Mucosa of rectum (tissue), 2 donors: ENCODE measurements around the gene CDH5.
A peak's percentile ranks its signal among the peaks of the same experiment; 100 is the strongest.

Source experiments
- H3K27ac ChIP-seq, 2 donors: one replicate each; pipeline ENCODE4 v1.7.0; 2013; ENCODE audit warnings: inconsistent platforms in 2 of 2, low read depth in 2 of 2, low read length in 2 of 2
- H3K27me3 ChIP-seq, 2 donors: one replicate each; pipeline ENCODE4 v1.7.0; 2013; ENCODE audit warnings: low read length in 2 of 2; ENCODE audit not compliant: control insufficient read depth in 2 of 2, insufficient read depth in 2 of 2
- H3K36me3 ChIP-seq, 2 donors: one replicate each; pipeline ENCODE4 v1.7.0; 2013; ENCODE audit warnings: low read length in 2 of 2; ENCODE audit not compliant: control insufficient read depth in 2 of 2, insufficient read depth in 2 of 2
- H3K4me1 ChIP-seq, 2 donors: one replicate each; pipeline ENCODE4 v1.7.0; 2013; ENCODE audit warnings: low read length in 2 of 2, mild to moderate bottlenecking in 1 of 2; ENCODE audit not compliant: control insufficient read depth in 2 of 2, insufficient read depth in 2 of 2
- H3K4me3 ChIP-seq, 2 donors: one replicate each; pipeline ENCODE4 v1.7.0; 2013; ENCODE audit warnings: low read length in 2 of 2
- H3K9ac ChIP-seq, 2 donors: one replicate each; pipeline ENCODE4 v1.7.0; 2013; ENCODE audit warnings: low read length in 2 of 2, low read depth in 1 of 2, mild to moderate bottlenecking in 1 of 2
- H3K9me3 ChIP-seq, 2 donors: one replicate each; pipeline ENCODE4 v1.7.0; 2013; ENCODE audit warnings: low read length in 2 of 2; ENCODE audit not compliant: control insufficient read depth in 2 of 2
- donor health status: healthy.
- donor health status: Normal muscosa, but diverticular disease.

Gene CDH5

GRCh38 chr16:66402591-66403230 is 36.2 kb downstream of the CDH5 start:
- no peaks in the 10 kb centered on the region for H3K36me3 ChIP-seq
- no peaks in the 10 kb centered on the region for H3K9me3 ChIP-seq
- no peak overlapping the region for H3K4me3 ChIP-seq
- H3K9ac ChIP-seq: no peak overlapping the region
- peaks cover 5% of the 10 kb centered on the region in 2 donors for H3K4me1 ChIP-seq
- H3K27ac ChIP-seq: no peak overlapping the region
- peaks cover 0 to 5% of the 10 kb centered on the region in 2 donors for H3K27me3 ChIP-seq

- Histone ChIP-seq H3K4me3 (no peak overlapping the region), H3K9ac (no peak overlapping the region), H3K27me3 (peaks cover 0 to 5% of the 10 kb centered on the region in 2 donors), H3K36me3 (no peaks in the 10 kb centered on the region), H3K9me3 (no peaks in the 10 kb centered on the region), H3K27ac (no peak overlapping the region), H3K4me1 (peaks cover 5 to 8% of the 10 kb centered on the region in 2 donors)
These were observed 37.1 kb downstream of the CDH5 start for GRCh38 chr16:66403531-66404145.

GRCh38 chr16:66405057-66405783 is 38.7 kb downstream of the CDH5 start:
- Histone ChIP-seq H3K27ac (no peak overlapping the region), H3K27me3 (peaks cover 0 to 5% of the 10 kb centered on the region in 2 donors), H3K36me3 (no peaks in the 10 kb centered on the region), H3K4me1 (peaks cover 5 to 9% of the 10 kb centered on the region in 2 donors), H3K4me3 (no peak overlapping the region), H3K9me3 (no peaks in the 10 kb centered on the region), H3K9ac (no peak overlapping the region)

- Histone ChIP-seq H3K27ac (no peak overlapping the region), H3K9me3 (no peaks in the 10 kb centered on the region), H3K4me3 (peak overlapping the region; percentile 57 to 72), H3K4me1 (peaks cover 5 to 9% of the 10 kb centered on the region in 2 donors), H3K27me3 (peaks cover 0 to 5% of the 10 kb centered on the region in 2 donors), H3K9ac (peak overlapping the region; percentile 0 to 33), H3K36me3 (no peaks in the 10 kb centered on the region)
These were observed 40.2 kb downstream of the CDH5 start for GRCh38 chr16:66406534-66407221.

- Histone ChIP-seq H3K36me3 (no peaks in the 10 kb centered on the region), H3K9ac (no peak overlapping the region), H3K4me3 (peak overlapping the region; percentile 12 to 60)
These were observed 41.9 kb downstream of the CDH5 start for GRCh38 chr16:66408163-66409048.

GRCh38 chr16:66409156-66409555 is 42.7 kb downstream of the CDH5 start:
- H3K4me1 ChIP-seq: peaks cover 5 to 9% of the 10 kb centered on the region in 2 donors
- H3K36me3 ChIP-seq: no peaks in the 10 kb centered on the region
- no peaks in the 10 kb centered on the region for H3K9me3 ChIP-seq
- H3K27ac ChIP-seq: no peak overlapping the region
- peaks cover 0 to 5% of the 10 kb centered on the region in 2 donors for H3K27me3 ChIP-seq
- no peak overlapping the region for H3K9ac ChIP-seq
- H3K4me3 ChIP-seq: no peak overlapping the region

More at GRCh38 chr16:66408163-66409048, 41.9 kb downstream of the CDH5 start:
- H3K9me3 ChIP-seq: no peaks in the 10 kb centered on the region
- peaks cover 5 to 9% of the 10 kb centered on the region in 2 donors for H3K4me1 ChIP-seq
- peaks cover 0 to 5% of the 10 kb centered on the region in 2 donors for H3K27me3 ChIP-seq
- H3K27ac ChIP-seq: peak overlapping the region; percentile 18 to 23

GRCh38 chr16:66412182-66412581 is 45.7 kb downstream of the CDH5 start:
- Histone ChIP-seq H3K27me3 (no peaks in the 10 kb centered on the region), H3K4me3 (no peak overlapping the region), H3K36me3 (no peaks in the 10 kb centered on the region), H3K9ac (no peak overlapping the region), H3K4me1 (peaks cover 0 to 4% of the 10 kb centered on the region in 2 donors), H3K9me3 (no peaks in the 10 kb centered on the region), H3K27ac (no peak overlapping the region)

- Histone ChIP-seq H3K4me3 (no peak overlapping the region), H3K36me3 (no peaks in the 10 kb centered on the region), H3K9me3 (no peaks in the 10 kb centered on the region), H3K27me3 (no peaks in the 10 kb centered on the region), H3K27ac (no peak overlapping the region), H3K9ac (no peak overlapping the region), H3K4me1 (no peaks in the 10 kb centered on the region)
These were observed 48.4 kb downstream of the CDH5 start for GRCh38 chr16:66414891-66415290.

GRCh38 chr16:66416136-66416535 is 49.6 kb downstream of the CDH5 start:
- Histone ChIP-seq H3K4me3 (no peak overlapping the region), H3K9ac (no peak overlapping the region), H3K36me3 (no peaks in the 10 kb centered on the region), H3K4me1 (no peaks in the 10 kb centered on the region), H3K27ac (no peak overlapping the region), H3K9me3 (no peaks in the 10 kb centered on the region), H3K27me3 (no peaks in the 10 kb centered on the region)
